ENCODE measurements around the gene CCDC148.
A peak's percentile ranks its signal among the peaks of the same experiment; 100 is the strongest.

CCDC148 gene

GRCh38 chr2:158432117-158432516 is 24.4 kb downstream of the CCDC148 start:
- DNase-seq (ENCODE audit: low spot score) = no peak

- DNase-seq (ENCODE audit: low spot score) = peak; percentile 63
These were observed 42.0 kb downstream of the CCDC148 start for GRCh38 chr2:158414538-158414937.

GRCh38 chr2:158413581-158413980 is 43.0 kb downstream of the CCDC148 start:
- DNase-seq (ENCODE audit: low spot score) = no peak

- DNase-seq (ENCODE audit: low spot score) = peak; percentile 50
These were observed 44.3 kb downstream of the CCDC148 start for GRCh38 chr2:158412206-158412605.

GRCh38 chr2:158411748-158412147 is 44.8 kb downstream of the CCDC148 start:
- no peak for DNase-seq (ENCODE audit: low spot score)

GRCh38 chr2:158410132-158410531 is 46.4 kb downstream of the CCDC148 start:
- DNase-seq (ENCODE audit: low spot score) = no peak

- no peak for DNase-seq (ENCODE audit: low spot score)
These were observed 49.5 kb downstream of the CCDC148 start for GRCh38 chr2:158407031-158407430.

- no peak for DNase-seq (ENCODE audit: low spot score)
These were observed 51.2 kb downstream of the CCDC148 start for GRCh38 chr2:158405341-158405740.

GRCh38 chr2:158403237-158403636 is 53.3 kb downstream of the CCDC148 start:
- no peak for DNase-seq (ENCODE audit: low spot score)

GRCh38 chr2:158402665-158403064 is 53.9 kb downstream of the CCDC148 start:
- DNase-seq (ENCODE audit: low spot score) = no peak

- peak; percentile 45 for DNase-seq (ENCODE audit: low spot score)
These were observed 61.4 kb downstream of the CCDC148 start for GRCh38 chr2:158395166-158395565.

GRCh38 chr2:158394453-158394852 is 62.1 kb downstream of the CCDC148 start:
- DNase-seq (ENCODE audit: low spot score) = peak; percentile 27

- DNase-seq (ENCODE audit: low spot score) = no peak
These were observed 62.7 kb downstream of the CCDC148 start for GRCh38 chr2:158393886-158394285.

- no peak for DNase-seq (ENCODE audit: low spot score)
These were observed 63.9 kb downstream of the CCDC148 start for GRCh38 chr2:158392687-158393086.

GRCh38 chr2:158391876-158392275 is 64.7 kb downstream of the CCDC148 start:
- peak; percentile 6 for DNase-seq (ENCODE audit: low spot score)

- no peak for DNase-seq (ENCODE audit: low spot score)
These were observed 65.2 kb downstream of the CCDC148 start for GRCh38 chr2:158391361-158391760.

- no peak for DNase-seq (ENCODE audit: low spot score)
These were observed 68.4 kb downstream of the CCDC148 start for GRCh38 chr2:158388159-158388558.

- DNase-seq (ENCODE audit: low spot score) = no peak
These were observed 70.9 kb downstream of the CCDC148 start for GRCh38 chr2:158385646-158386045.

- DNase-seq (ENCODE audit: low spot score) = no peak
These were observed 74.6 kb downstream of the CCDC148 start for GRCh38 chr2:158381978-158382377.

GRCh38 chr2:158381205-158381604 is 75.3 kb downstream of the CCDC148 start:
- no peak for DNase-seq (ENCODE audit: low spot score)

GRCh38 chr2:158380746-158381145 is 75.8 kb downstream of the CCDC148 start:
- DNase-seq (ENCODE audit: low spot score) = no peak

GRCh38 chr2:158378926-158379325 is 77.6 kb downstream of the CCDC148 start:
- DNase-seq (ENCODE audit: low spot score) = no peak

GRCh38 chr2:158366342-158366741 is 90.2 kb downstream of the CCDC148 start:
- DNase-seq (ENCODE audit: low spot score) = no peak

GRCh38 chr2:158359846-158360245 is 96.7 kb downstream of the CCDC148 start:
- no peak for DNase-seq (ENCODE audit: low spot score)

- no peak for DNase-seq (ENCODE audit: low spot score)
These were observed 98.9 kb downstream of the CCDC148 start for GRCh38 chr2:158357699-158358098.
